Anterior cingulate cortex (tissue), 58 donors: ENCODE results near the gene PRMT1.

Experiments used
- DNase-seq, 58 donors: peaks; one replicate each; lab custom pipeline; 2025; lab: John Stamatoyannopoulos, UW

PRMT1 gene

GRCh38 chr19:49651029-49651819, 25.8 kb upstream of the PRMT1 start:
- no peak for DNase-seq

GRCh38 chr19:49651820-49652550, 25.1 kb upstream of the PRMT1 start:
- DNase-seq: no peak

- DNase-seq: no peak
Observed at GRCh38 chr19:49652551-49653465, 24.3 kb upstream of the PRMT1 start.

- no peak for DNase-seq
Observed at GRCh38 chr19:49653466-49653806, 23.6 kb upstream of the PRMT1 start.

- no peak for DNase-seq
Observed at GRCh38 chr19:49654581-49654980, 22.5 kb upstream of the PRMT1 start.

GRCh38 chr19:49655570-49656455, 21.3 kb upstream of the PRMT1 start:
- DNase-seq: no peak

GRCh38 chr19:49656456-49657109, 20.5 kb upstream of the PRMT1 start:
- no peak for DNase-seq

- DNase-seq: no peak
Observed at GRCh38 chr19:49657493-49658138, 19.5 kb upstream of the PRMT1 start.

- no peak for DNase-seq
Observed at GRCh38 chr19:49658139-49658517, 18.9 kb upstream of the PRMT1 start.

GRCh38 chr19:49658566-49659442, 18.3 kb upstream of the PRMT1 start:
- no peak for DNase-seq

- no peak for DNase-seq
Observed at GRCh38 chr19:49660338-49660961, 16.6 kb upstream of the PRMT1 start.

- no peak for DNase-seq
Observed at GRCh38 chr19:49662011-49662410, 15.1 kb upstream of the PRMT1 start.

- no peak for DNase-seq
Observed at GRCh38 chr19:49663224-49663623, 13.8 kb upstream of the PRMT1 start.

GRCh38 chr19:49664171-49665035, 12.7 kb upstream of the PRMT1 start:
- DNase-seq: peak; percentile 9 to 93 (median 80)

GRCh38 chr19:49665036-49665350, 12.1 kb upstream of the PRMT1 start:
- no peak for DNase-seq

GRCh38 chr19:49665351-49666119, 11.5 kb upstream of the PRMT1 start, which contains the start of the genes BCL2L12 and IRF3:
BCL2L12 (plus strand) TSS chr19:49665933; CDS start chr19:49666693, 760 bp downstream.
IRF3 (minus strand) TSS chr19:49665857; CDS start chr19:49664838, 1,019 bp downstream.
- DNase-seq: peak; percentile 65 to 97 (median 92)
